Measurements from ENCODE around the gene CPSF4L. TPM values are rescaled to one million over a fixed set of nuclear protein-coding genes. Genes with fewer than 3 reads are reported as not detected.
"Not testable (repeated sequence)": the region's sequence is repeated elsewhere in the genome, so short reads cannot be mapped to it uniquely, and the experiment has no call there.

Gene CPSF4L
- polyA plus RNA-seq, 1 of the 3 experiments (the other 2 are of a cell fraction): 0.10 TPM

DNA sequence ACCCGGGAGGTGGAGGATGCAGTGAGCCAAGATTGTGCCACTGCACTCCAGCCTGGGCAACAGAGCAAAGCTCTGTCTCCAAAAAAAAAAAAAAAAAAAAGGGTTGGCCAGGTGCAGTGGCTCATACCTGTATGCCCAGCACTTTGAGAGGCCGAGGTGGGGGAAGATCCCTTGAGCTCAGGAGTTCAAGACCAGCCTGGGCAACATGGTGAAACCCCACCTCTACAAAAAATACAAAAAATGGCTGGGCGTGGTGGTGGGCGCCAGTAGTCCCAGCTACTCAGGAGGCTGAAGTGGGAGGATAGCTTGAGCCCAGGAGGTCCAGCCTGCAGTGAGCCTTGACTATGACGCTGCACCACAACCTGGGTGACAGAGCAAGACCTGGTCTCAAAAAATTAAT, 47.3 kb upstream of the CPSF4L start:
- not testable (repeated sequence) for H3K9me3 ChIP-seq; H4K20me1 ChIP-seq (ENCODE audit: insufficient read depth); H2AFZ ChIP-seq (ENCODE audit: low read depth); H3K27me3 ChIP-seq (ENCODE audit: insufficient read depth); H3K36me3 ChIP-seq (replicated peaks in 1 of 2; ENCODE audit: control insufficient read depth in 1 of 2, insufficient read depth in 2 of 2, low read length in 1 of 2); H3K9me2 ChIP-seq; DNase-seq
- ChIA-PET POLR2A (interaction anchor here (0.5 to 3.7 kb wide), 2 partner anchors 60 to 936 kb away, joined by 4 to 30 read pairs; no protein-coding TSS in a partner anchor), CTCF (interaction anchor here (5.7 to 5.9 kb wide), 3 partner anchors 50 to 60 kb away, joined by 66 to 154 read pairs (median 84); no protein-coding TSS in a partner anchor)
- H3K4me2 ChIP-seq: peak overlapping the region; percentile 98
- H3K4me3 ChIP-seq (ENCODE audit: low read depth in 2 of 2, low read length in 1 of 2): peak overlapping the region in 1 of 2 experiments; percentile 50; a peak in 1 of 4 replicates
- peaks cover 72% of the 10 kb centered on the region for H3K79me2 ChIP-seq (ENCODE audit: insufficient read depth)
- peaks cover 48% of the 10 kb centered on the region for H3F3A ChIP-seq (replicated peaks; ENCODE audit: insufficient read depth)
- H3K4me1 ChIP-seq (ENCODE audit: control insufficient read depth in 1 of 2, insufficient read depth in 2 of 2, low read depth in 1 of 2, low read length in 1 of 2): peaks cover 57 to 61% of the 10 kb centered on the region in 2 experiments; a peak in 3 of 4 replicates
- TF ChIP-seq FOXJ3 (CRISPR knock-in tag; IDR thresholded peaks at IDR 0.05): 0 out of 2 replicates have a peak, but pooled peaks have one; percentile 24
- peak overlapping the region; percentile 36; the same call in 1 of the 2 replicates for H3K9ac ChIP-seq
- 74% methylated on average over 5 of the region's 5 CpGs for WGBS (ENCODE audit: low lambda C conversion rate)
- H3K27ac ChIP-seq (ENCODE audit: low read depth in 2 of 2, low read length in 1 of 2): peak overlapping the region in 1 of 2 experiments; percentile 96; a peak in 2 of 4 replicates

DNA sequence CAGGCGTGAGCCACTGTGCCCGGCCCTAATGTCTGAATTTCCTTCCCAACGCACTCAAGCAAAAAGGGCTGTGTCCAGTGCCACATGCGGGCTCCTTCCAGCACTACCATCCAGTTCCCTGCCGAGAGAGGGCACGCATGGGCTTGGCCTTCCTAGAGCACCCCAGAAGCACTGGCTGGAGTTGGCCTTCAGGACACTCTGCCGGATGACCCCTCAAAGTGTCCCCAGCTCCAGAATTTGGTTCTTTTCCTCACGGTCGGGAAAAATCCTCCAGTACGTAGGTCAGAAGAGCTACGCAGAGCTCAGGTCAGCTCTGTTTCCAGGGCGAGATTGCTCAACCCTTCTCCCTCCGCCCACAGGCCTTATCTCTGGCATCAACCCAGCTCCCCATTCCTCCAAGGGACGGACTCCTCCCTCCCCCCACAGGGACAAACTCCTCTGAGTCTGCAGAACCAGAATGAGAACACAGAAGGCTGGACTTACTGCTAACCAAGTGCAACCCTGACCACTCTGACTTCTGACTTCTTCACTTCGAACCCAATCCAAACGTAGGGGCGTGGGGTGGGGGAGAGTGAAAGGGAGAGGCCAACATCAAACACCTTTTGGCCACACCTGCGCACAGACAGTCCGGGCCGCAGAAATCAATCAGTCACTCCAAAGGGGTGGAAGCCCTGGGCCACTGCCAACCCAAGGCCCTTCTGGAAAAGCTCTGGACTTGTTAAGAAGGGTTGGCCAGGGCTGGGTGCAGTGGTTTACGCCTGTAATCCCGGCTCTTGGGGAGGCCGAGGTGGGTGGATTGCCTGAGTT, 46.5 kb upstream of the CPSF4L start:
- Histone ChIP-seq H3K79me2 (ENCODE audit: insufficient read depth) (peaks cover 80% of the 10 kb centered on the region), H3F3A (replicated peaks; ENCODE audit: insufficient read depth) (peaks cover 53% of the 10 kb centered on the region), H2AFZ (ENCODE audit: low read depth) (no peak overlapping the region), H3K36me3 (replicated peaks in 1 of 2; ENCODE audit: control insufficient read depth in 1 of 2, insufficient read depth in 2 of 2, low read length in 1 of 2) (peaks cover 0 to 8% of the 10 kb centered on the region in 2 experiments), H4K20me1 (ENCODE audit: insufficient read depth) (peaks cover 3% of the 10 kb centered on the region; the same call in 1 of the 2 replicates), H3K9ac (peak overlapping the region; percentile 36; the same call in 1 of the 2 replicates), H3K4me1 (ENCODE audit: control insufficient read depth in 1 of 2, insufficient read depth in 2 of 2, low read depth in 1 of 2, low read length in 1 of 2) (peaks cover 57 to 68% of the 10 kb centered on the region in 2 experiments; a peak in 3 of 4 replicates), H3K27ac (ENCODE audit: low read depth in 2 of 2, low read length in 1 of 2) (peak overlapping the region; percentile 13 to 96; a peak in 3 of 4 replicates), H3K4me3 (ENCODE audit: low read depth in 2 of 2, low read length in 1 of 2) (peak overlapping the region in 1 of 2 experiments; percentile 50; a peak in 2 of 4 replicates), H3K9me2 (no peaks in the 10 kb centered on the region), H3K27me3 (ENCODE audit: insufficient read depth) (no peaks in the 10 kb centered on the region), H3K9me3 (no peaks in the 10 kb centered on the region), H3K4me2 (peak overlapping the region; percentile 98)
- whole genome bisulfite sequencing (ENCODE audit: low lambda C conversion rate): 36% methylated on average over 23 of the region's 23 CpGs
- ChIA-PET POLR2A (interaction anchor here (0.5 to 3.7 kb wide), 2 partner anchors 61 to 935 kb away, joined by 4 to 30 read pairs; no protein-coding TSS in a partner anchor), CTCF (interaction anchor here (1.0 to 5.9 kb wide), 5 partner anchors 24 to 60 kb away, joined by 3 to 154 read pairs (median 66); no protein-coding TSS in a partner anchor)
- DNase-seq: no peak
- TF ChIP-seq, protein P1, sequence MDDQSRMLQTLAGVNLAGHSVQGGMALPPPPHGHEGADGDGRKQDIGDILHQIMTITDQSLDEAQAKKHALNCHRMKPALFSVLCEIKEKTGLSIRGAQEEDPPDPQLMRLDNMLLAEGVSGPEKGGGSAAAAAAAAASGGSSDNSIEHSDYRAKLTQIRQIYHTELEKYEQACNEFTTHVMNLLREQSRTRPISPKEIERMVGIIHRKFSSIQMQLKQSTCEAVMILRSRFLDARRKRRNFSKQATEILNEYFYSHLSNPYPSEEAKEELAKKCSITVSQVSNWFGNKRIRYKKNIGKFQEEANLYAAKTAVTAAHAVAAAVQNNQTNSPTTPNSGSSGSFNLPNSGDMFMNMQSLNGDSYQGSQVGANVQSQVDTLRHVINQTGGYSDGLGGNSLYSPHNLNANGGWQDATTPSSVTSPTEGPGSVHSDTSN (IDR thresholded peaks at IDR 0.05): peak; percentile 60
- TF ChIP-seq GATA2 (CRISPR knock-in tag; IDR thresholded peaks at IDR 0.05): no peak
- TF ChIP-seq MEF2A (IDR thresholded peaks at IDR 0.05; ENCODE audit: borderline replicate concordance, low read depth): no peak
- TF ChIP-seq GABPA (IDR thresholded peaks at IDR 0.05; ENCODE audit: low read depth): no peak
- no peak for TF ChIP-seq RFX5 (IDR thresholded peaks at IDR 0.05; ENCODE audit: low read length)
- peak; percentile 8; the same call in 1 of the 2 replicates for TF ChIP-seq SMC3 (IDR thresholded peaks at IDR 0.05; ENCODE audit: low read depth, low read length)
- TF ChIP-seq, protein P2, sequence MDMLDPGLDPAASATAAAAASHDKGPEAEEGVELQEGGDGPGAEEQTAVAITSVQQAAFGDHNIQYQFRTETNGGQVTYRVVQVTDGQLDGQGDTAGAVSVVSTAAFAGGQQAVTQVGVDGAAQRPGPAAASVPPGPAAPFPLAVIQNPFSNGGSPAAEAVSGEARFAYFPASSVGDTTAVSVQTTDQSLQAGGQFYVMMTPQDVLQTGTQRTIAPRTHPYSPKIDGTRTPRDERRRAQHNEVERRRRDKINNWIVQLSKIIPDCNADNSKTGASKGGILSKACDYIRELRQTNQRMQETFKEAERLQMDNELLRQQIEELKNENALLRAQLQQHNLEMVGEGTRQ (IDR thresholded peaks at IDR 0.05; ENCODE audit: borderline replicate concordance, low read depth, low read length): no peak
- TF ChIP-seq, protein P3, sequence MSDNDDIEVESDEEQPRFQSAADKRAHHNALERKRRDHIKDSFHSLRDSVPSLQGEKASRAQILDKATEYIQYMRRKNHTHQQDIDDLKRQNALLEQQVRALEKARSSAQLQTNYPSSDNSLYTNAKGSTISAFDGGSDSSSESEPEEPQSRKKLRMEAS (IDR thresholded peaks at IDR 0.05; ENCODE audit: low read depth): peak; percentile 91
- TF ChIP-seq FOXM1 (IDR thresholded peaks at IDR 0.05; ENCODE audit: low read depth): peak; percentile 49
- no peak for TF ChIP-seq YY1 (IDR thresholded peaks at IDR 0.05; ENCODE audit: low read depth)
- TF ChIP-seq, protein P4, sequence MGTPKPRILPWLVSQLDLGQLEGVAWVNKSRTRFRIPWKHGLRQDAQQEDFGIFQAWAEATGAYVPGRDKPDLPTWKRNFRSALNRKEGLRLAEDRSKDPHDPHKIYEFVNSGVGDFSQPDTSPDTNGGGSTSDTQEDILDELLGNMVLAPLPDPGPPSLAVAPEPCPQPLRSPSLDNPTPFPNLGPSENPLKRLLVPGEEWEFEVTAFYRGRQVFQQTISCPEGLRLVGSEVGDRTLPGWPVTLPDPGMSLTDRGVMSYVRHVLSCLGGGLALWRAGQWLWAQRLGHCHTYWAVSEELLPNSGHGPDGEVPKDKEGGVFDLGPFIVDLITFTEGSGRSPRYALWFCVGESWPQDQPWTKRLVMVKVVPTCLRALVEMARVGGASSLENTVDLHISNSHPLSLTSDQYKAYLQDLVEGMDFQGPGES (IDR thresholded peaks at IDR 0.05; ENCODE audit: low read depth, low read length): no peak
- peak; percentile 99 for TF ChIP-seq NFIC (IDR thresholded peaks at IDR 0.05; ENCODE audit: borderline replicate concordance)
- TF ChIP-seq, protein P5, sequence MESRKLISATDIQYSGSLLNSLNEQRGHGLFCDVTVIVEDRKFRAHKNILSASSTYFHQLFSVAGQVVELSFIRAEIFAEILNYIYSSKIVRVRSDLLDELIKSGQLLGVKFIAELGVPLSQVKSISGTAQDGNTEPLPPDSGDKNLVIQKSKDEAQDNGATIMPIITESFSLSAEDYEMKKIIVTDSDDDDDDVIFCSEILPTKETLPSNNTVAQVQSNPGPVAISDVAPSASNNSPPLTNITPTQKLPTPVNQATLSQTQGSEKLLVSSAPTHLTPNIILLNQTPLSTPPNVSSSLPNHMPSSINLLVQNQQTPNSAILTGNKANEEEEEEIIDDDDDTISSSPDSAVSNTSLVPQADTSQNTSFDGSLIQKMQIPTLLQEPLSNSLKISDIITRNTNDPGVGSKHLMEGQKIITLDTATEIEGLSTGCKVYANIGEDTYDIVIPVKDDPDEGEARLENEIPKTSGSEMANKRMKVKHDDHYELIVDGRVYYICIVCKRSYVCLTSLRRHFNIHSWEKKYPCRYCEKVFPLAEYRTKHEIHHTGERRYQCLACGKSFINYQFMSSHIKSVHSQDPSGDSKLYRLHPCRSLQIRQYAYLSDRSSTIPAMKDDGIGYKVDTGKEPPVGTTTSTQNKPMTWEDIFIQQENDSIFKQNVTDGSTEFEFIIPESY (IDR thresholded peaks at IDR 0.05; ENCODE audit: borderline replicate concordance, low read depth): no peak
- no peak for TF ChIP-seq MXI1 (IDR thresholded peaks at IDR 0.05; ENCODE audit: low read depth, low read length)
- TF ChIP-seq EP300 (IDR thresholded peaks at IDR 0.05; ENCODE audit: borderline replicate concordance in 1 of 2, low read depth in 1 of 2, low read length in 1 of 2): peak; percentile 17 to 86; a peak in 3 of 4 replicates
- peak; percentile 14 for TF ChIP-seq CHD2 (IDR thresholded peaks at IDR 0.05; ENCODE audit: low read length, partially characterized antibody)
- no peak for TF ChIP-seq RCOR1 (IDR thresholded peaks at IDR 0.05; ENCODE audit: low read length)
- TF ChIP-seq EZH2phosphoT487 (IDR thresholded peaks at IDR 0.05; ENCODE audit: borderline replicate concordance, low read depth): no peak
- no peak for TF ChIP-seq FOXJ3 (CRISPR knock-in tag; IDR thresholded peaks at IDR 0.05)
